ENCODE measurements around the gene PPP1R1B. TPM values are rescaled to one million over a fixed set of nuclear protein-coding genes. Genes with fewer than 3 reads are reported as not detected.

Gene PPP1R1B
- polyA plus RNA-seq, 1 donor from 2014 or later: 1.8 TPM

GRCh38 chr17:39622380-39623006 lies 4.3 kb upstream of the PPP1R1B start:
- Histone ChIP-seq H3K9me3 (ENCODE audit: low read length) (no peaks in the 10 kb centered on the region), H3K36me3 (ENCODE audit: insufficient read depth, low read length) (no peaks in the 10 kb centered on the region), H3K27ac (ENCODE audit: low read length) (no peak overlapping the region), H3F3A (ENCODE audit: insufficient read depth, low read length, poor library complexity, severe bottlenecking) (no peaks in the 10 kb centered on the region), H2AFZ (ENCODE audit: low read depth, low read length) (no peak overlapping the region), H3K9me2 (ENCODE audit: insufficient read depth, low read length) (no peaks in the 10 kb centered on the region), H4K20me1 (ENCODE audit: insufficient read depth) (no peaks in the 10 kb centered on the region), H3K27me3 (ENCODE audit: insufficient read depth, low read depth, low read length) (peaks cover 53% of the 10 kb centered on the region), H3K79me2 (replicated peaks; ENCODE audit: insufficient read depth, low read length) (no peaks in the 10 kb centered on the region), H3K4me2 (ENCODE audit: low read length) (no peak overlapping the region), H3K4me3 (ENCODE audit: low read length) (peak overlapping the region; percentile 36), H3K9ac (ENCODE audit: low read length) (peak overlapping the region; percentile 34)
- TF ChIP-seq RAD21 (conservative IDR thresholded peaks at IDR 0.05) (no peak), POLR2AphosphoS5 (IDR thresholded peaks at IDR 0.05) (no peak), MXI1 (conservative IDR thresholded peaks at IDR 0.05; ENCODE audit: poor library complexity, severe bottlenecking) (no peak), REST (IDR thresholded peaks at IDR 0.05; ENCODE audit: borderline replicate concordance) (no peak), CTCF (IDR thresholded peaks at IDR 0.05; ENCODE audit: poor library complexity, severe bottlenecking) (no peak), EP300 (conservative IDR thresholded peaks at IDR 0.05; ENCODE audit: poor library complexity, severe bottlenecking) (no peak), TAF1 (IDR thresholded peaks at IDR 0.05; ENCODE audit: low read depth) (no peak), EZH2 (IDR thresholded peaks at IDR 0.05; ENCODE audit: borderline replicate concordance, insufficient read depth, low read length, poor library complexity, severe bottlenecking) (no peak), SMC3 (conservative IDR thresholded peaks at IDR 0.05; ENCODE audit: poor library complexity) (no peak)

GRCh38 chr17:39623356-39623950 lies 3.3 kb upstream of the PPP1R1B start:
- no peaks in the 10 kb centered on the region for H3K79me2 ChIP-seq (replicated peaks; ENCODE audit: insufficient read depth, low read length)
- H3K4me3 ChIP-seq (ENCODE audit: low read length): no peak overlapping the region
- no peak for TF ChIP-seq EP300 (conservative IDR thresholded peaks at IDR 0.05; ENCODE audit: poor library complexity, severe bottlenecking)
- TF ChIP-seq EZH2 (IDR thresholded peaks at IDR 0.05; ENCODE audit: borderline replicate concordance, insufficient read depth, low read length, poor library complexity, severe bottlenecking): no peak
- no peak for TF ChIP-seq REST (IDR thresholded peaks at IDR 0.05; ENCODE audit: borderline replicate concordance)
- TF ChIP-seq POLR2AphosphoS5 (IDR thresholded peaks at IDR 0.05): no peak
- TF ChIP-seq SMC3 (conservative IDR thresholded peaks at IDR 0.05; ENCODE audit: poor library complexity): peak; percentile 77
- TF ChIP-seq CTCF (IDR thresholded peaks at IDR 0.05; ENCODE audit: poor library complexity, severe bottlenecking): peak; percentile 88
- TF ChIP-seq RAD21 (conservative IDR thresholded peaks at IDR 0.05): peak; percentile 80
- no peak for TF ChIP-seq MXI1 (conservative IDR thresholded peaks at IDR 0.05; ENCODE audit: poor library complexity, severe bottlenecking)
- no peak for TF ChIP-seq TAF1 (IDR thresholded peaks at IDR 0.05; ENCODE audit: low read depth)
- peaks cover 57% of the 10 kb centered on the region for H3K27me3 ChIP-seq (ENCODE audit: insufficient read depth, low read depth, low read length)
- H3K27ac ChIP-seq (ENCODE audit: low read length): no peak overlapping the region
- no peaks in the 10 kb centered on the region for H3K9me2 ChIP-seq (ENCODE audit: insufficient read depth, low read length)
- no peaks in the 10 kb centered on the region for H3K36me3 ChIP-seq (ENCODE audit: insufficient read depth, low read length)
- H3K9me3 ChIP-seq (ENCODE audit: low read length): no peaks in the 10 kb centered on the region
- no peaks in the 10 kb centered on the region for H3F3A ChIP-seq (ENCODE audit: insufficient read depth, low read length, poor library complexity, severe bottlenecking)
- H2AFZ ChIP-seq (ENCODE audit: low read depth, low read length): no peak overlapping the region
- no peaks in the 10 kb centered on the region for H4K20me1 ChIP-seq (ENCODE audit: insufficient read depth)
- no peak overlapping the region for H3K9ac ChIP-seq (ENCODE audit: low read length)
- H3K4me2 ChIP-seq (ENCODE audit: low read length): no peak overlapping the region
